Activated CD4-positive, alpha-beta T cell treated with anti-CD3 and anti-CD28 coated beads, Interleukin-2, amount 50 U/mL, for 24 hours (primary cell): Measurements from ENCODE around the gene KLF11.
"Not testable (repeated sequence)": the region's sequence is repeated elsewhere in the genome, so short reads cannot be mapped to it uniquely, and the experiment has no call there.

Experiments
- DNase-seq, 2 donors: peaks; one replicate each; pipeline ENCODE4 v3.0.0-alpha.2; 2020; ENCODE audit warnings: low read depth in 1 of 2, low spot score in 1 of 2

KLF11 gene

GRCh38 chr2:10009271-10009810 lies 34.0 kb upstream of the KLF11 start:
- no peak for DNase-seq

GRCh38 chr2:10009811-10010781 lies 33.3 kb upstream of the KLF11 start:
- DNase-seq, result no peak

DNA sequence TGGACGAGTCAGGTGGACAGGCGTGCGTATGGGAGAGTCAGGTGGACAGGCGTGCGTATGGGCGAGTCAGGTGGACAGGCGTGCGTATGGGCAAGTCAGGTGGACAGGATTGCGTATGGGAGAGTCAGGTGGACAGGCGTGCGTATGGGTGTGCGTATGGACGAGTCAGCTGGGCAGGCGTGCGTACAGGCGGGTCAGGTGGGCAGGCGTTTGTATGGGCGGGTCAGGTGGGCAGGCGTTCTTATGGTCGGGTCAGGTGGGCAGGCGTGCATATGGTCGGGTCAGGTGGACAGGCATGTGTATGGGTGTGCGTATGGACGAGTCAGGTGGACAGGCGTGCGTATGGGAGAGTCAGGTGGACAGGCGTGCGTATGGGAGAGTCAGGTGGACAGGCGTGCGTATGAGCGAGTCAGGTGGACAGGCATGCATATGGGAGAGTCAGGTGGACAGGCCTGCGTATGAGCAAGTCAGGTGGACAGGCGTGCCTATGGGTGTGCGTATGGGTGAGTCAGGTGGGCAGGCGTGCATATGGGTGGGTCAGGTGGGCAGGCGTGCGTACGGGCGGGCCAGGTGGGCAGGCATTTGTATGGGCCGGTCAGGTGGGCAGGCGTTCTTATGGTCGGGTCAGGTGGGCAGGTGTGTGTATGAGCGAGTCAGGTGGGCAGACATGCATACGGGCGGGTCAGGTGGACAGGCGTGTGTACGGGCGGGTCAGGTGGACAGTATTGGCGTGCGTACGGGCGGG lies 32.3 kb upstream of the KLF11 start:
- DNase-seq, result not testable (repeated sequence)

GRCh38 chr2:10011606-10012325 lies 31.6 kb upstream of the KLF11 start:
- DNase-seq, result not testable (repeated sequence)

DNA sequence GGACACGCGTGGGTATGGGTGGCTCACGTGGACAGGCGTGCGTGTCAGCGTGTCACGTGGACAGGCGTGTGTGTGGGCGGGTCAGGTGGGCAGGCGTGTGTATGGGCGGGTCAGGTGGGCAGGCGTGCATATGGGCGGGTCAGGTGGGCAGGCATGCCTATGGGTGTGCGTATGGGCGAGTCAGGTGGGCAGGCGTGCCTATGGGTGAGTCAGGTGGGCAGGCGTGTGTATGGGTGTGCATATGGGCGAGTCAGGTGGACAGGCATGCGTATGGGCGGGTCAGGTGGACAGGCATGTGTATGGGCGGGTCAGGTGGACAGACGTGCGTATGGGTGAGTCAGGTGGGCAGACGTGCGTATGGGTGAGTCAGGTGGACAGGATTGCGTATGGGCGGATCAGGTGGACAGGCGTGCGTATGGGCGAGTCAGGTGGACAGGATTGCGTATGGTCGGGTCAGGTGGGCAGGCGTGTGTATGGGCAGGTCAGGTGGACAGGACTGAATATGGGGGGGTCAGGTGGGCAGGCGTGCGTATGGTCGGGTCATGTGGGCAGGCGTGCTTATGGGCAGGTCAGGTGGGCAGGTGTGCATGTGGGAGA lies 30.9 kb upstream of the KLF11 start:
- not testable (repeated sequence) for DNase-seq

DNA sequence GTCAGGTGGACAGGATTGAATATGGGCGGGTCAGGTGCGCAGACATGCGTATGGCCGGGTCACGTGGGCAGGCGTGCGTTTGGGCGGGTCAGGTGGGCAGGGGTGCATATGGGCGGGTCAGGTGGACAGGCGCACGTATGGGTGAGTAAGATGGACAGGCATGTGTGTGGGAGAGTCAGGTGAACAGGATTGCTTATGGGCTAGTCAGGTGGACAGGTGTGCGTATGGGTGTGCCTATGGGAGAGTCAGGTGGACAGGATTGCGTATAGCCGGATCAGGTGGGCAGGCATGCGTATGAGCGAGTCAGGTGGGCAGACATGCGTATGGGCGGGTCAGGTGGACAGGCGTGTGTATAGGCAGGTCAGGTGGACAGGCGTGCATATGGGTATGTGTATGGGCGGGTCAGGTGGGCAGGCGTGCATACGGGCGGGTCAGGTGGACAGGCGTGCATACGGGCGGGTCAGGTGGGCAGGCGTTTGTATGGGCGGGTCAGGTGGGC lies 30.3 kb upstream of the KLF11 start:
- DNase-seq, result no peak

DNA sequence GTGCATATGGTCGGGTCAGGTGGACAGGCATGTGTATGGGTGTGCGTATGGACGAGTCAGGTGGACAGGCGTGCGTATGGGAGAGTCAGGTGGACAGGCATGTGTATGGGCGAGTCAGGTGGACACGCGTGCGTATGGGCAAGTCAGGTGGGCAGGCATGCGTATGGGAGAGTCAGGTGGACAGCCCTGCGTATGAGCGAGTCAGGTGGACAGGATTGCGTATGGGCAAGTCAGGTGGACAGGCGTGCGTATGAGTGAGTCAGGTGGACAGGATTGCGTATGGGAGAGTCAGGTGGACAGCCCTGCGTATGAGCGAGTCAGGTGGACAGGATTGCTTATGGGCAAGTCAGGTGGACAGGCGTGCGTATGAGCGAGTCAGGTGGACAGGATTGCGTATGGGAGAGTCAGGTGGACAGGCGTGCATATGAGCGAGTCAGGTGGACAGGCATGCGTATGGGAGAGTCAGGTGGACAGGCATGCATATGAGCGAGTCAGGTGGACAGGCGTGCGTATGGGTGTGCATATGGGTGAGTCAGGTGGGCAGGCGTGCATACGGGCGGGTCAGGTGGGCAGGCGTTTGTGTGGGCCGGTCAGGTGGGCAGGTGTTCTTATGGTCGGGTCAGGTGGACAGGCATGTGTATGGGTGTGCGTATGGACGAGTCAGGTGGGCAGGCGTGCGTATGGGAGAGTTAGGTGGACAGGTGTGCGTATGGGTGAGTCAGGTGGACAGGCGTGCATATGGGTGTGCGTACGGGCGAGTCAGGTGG lies 29.5 kb upstream of the KLF11 start:
- not testable (repeated sequence) for DNase-seq

- DNase-seq, result no peak
These were observed 28.7 kb upstream of the KLF11 start for GRCh38 chr2:10014418-10015190.

DNA sequence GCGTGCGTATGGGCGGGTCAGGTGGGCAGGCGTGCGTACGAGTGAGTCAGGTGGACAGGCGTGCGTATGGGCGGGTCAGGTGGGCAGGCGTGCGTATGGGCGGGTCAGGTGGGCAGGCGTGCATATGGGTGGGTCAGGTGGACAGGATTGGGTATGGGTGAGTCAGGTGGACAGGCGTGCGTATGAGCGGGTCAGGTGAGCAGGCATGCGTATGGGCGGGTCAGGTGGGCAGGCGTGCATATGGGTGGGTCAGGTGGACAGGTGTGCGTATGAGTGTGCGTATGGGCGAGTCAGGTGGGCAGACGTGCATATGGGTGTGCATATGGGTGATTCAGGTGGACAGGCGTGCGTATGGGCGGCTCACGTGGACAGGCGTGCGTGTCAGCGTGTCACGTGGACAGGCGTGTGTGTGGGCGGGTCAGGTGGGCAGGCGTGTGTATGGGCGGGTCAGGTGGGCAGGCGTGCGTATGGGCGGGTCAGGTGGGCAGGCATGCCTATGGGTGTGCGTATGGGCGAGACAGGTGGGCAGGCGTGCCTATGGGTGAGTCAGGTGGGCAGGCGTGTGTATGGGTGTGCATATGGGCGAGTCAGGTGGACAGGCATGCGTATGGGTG lies 27.9 kb upstream of the KLF11 start:
- DNase-seq, result not testable (repeated sequence)

DNA sequence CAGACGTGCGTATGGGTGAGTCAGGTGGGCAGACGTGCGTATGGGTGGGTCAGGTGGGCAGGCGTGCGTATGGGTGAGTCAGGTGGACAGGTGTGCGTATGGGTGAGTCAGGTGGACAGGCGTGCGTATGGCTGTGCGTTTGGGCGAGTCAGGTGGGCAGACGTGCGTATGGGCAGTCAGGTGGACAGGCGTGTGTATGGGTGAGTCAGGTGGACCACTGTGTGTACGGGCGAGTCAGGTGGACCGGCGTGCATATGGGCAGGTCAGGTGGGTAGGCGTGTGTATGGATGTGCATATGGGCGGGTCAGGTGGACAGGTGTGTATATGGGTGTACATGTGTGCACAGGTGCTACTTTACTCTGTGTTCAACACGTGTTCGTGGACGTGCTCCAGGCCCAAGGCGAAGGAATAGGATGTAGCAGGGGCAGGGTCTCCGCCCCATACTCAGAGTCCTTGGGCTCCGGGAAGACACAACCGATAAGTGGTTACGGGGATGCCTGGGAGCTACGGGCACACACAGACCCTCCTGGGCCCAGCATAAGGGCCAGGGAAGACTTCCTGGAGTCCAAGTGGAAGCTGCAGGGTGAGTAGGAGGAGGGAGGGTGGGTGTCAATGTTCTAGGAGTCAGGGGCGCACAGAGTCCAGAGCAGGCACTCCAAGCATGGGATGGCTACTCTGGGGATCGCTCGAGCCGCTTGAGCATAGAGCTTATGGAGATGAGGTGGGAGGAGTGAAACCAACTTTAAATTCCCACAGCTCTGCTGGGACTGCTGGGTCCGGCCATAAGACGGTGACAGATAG lies 27.1 kb upstream of the KLF11 start:
- DNase-seq, result no peak

DNA sequence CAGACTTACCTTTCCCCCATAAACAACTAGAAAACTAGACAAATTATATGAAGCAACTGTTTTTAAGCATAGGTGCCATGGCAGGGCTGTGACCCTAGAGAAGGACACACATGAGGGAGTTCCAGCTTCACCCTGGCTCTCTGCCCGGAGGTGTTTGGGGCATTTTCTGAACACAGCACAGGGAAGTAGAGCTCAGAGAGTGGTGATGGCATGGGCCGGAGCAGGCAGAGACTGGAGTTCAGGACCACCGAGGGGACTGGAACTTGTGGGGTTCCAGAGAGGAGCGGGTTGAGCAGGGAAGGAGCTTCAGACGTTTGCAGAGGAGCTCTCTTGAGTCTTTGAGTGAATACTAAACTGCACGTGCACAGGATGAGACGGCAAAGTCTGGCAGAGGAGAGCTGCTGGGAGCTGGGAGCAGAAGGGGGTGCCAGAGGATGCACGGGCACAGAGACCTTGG lies 26.5 kb upstream of the KLF11 start:
- no peak for DNase-seq

DNA sequence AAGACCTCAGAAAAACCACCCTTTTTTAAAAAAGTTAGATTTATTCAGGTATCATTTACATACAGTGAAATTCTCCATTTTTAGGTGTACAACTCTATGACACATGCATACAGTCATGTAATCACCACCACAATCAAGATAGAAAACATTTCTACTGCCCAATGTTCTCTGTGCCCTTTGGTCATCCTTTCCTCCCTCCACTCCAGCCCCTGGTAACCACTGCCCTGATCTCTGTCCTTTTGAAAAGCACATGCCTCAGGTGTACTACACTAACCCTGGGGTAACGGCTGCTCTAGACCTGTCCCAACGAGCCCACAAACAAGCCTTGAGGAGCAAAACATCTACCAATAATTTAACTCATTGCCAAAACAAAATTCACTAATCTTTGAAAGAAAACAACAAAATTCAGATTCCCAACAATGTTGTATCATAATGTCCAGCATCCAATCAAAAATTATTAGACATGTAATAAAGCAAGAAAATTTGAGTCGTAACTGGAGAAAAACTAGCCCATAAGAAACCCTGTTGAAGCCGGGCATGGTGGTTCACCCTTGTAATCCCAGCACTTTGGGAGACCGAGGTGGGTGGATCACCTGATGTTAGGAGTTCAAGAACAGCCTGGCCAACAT lies 25.9 kb upstream of the KLF11 start:
- no peak for DNase-seq

GRCh38 chr2:10019174-10019573 lies 24.2 kb upstream of the KLF11 start:
- DNase-seq, result no peak

DNA sequence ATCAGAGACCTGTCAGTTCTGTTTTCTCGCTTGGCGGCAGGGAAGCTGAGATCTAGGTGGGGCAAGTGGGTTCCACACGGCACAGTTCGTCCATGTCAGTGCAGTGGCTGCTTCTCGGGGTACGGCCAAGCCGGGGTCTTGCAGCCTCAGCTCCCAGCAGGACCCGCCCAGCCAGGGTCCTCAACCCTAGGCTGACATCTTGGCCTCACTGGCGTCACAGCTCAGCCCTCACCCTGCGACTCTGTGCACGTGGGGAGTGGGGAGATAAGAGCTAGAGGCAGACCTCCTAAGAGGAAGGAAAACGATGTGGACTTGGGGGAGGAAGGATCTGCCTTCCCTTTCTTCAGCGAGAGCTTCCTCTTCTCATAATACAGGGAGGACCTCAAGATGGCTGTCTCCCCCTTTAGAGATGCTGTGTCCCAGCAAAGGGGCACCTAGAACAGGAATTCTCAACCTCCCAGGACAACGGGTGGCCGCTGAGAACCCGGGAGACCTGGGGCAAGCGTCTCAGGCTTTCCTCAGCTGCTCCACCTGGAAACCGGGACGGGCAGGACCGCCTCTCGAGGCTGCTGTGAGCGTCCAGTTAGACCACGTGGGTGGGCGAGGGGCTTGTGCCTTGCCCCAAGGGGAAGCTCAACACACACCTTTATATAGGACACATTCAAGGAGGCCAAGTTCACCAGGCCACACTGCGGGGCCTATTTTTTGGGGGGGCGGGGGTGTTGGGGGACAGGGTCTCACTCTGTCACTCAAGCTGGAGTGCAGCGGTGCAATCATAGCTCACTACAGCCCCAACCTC lies 23.5 kb upstream of the KLF11 start:
- no peak for DNase-seq

GRCh38 chr2:10022041-10022421 lies 21.3 kb upstream of the KLF11 start:
- DNase-seq, result no peak

DNA sequence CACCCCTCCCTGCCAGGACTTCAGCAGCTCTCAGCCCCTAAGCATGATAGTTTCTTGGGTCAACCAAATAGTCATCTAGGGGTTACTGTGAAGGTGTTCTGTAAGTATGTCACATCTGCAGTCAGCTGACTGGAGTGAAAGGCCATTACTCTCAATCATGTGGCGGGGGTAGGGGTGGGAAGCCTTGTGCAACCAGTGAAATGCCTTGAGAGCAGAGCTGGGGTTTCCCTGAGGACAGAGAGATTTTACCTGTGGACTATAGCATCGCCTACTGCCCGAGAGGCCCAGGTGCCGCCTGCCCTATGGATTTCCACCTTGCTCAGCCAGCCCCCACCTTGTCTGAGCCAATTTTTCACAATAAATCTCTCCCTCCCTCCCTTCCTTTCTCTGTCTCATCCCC lies 20.9 kb upstream of the KLF11 start:
- no peak for DNase-seq
